ENCODE results near the gene KCTD5. TPM values are rescaled to one million over a fixed set of nuclear protein-coding genes. Genes with fewer than 3 reads are reported as not detected.
"Not testable (repeated sequence)": the region's sequence is repeated elsewhere in the genome, so short reads cannot be mapped to it uniquely, and the experiment has no call there.

The KCTD5 gene
- total and polyA plus RNA-seq, 9 of the 15 experiments (the other 6 are each of a cell fraction or from before 2014, with no cell fraction given): 0.73 to 58.3 (median 32.3) TPM

- H3K9me3 ChIP-seq (replicated peaks; ENCODE audit: control insufficient read depth, insufficient read depth, low read depth, low read length); H3K4me3 ChIP-seq; H4K20me1 ChIP-seq (replicated peaks; ENCODE audit: control insufficient read depth, insufficient read depth, low read length); ATAC-seq; H3K36me3 ChIP-seq (ENCODE audit: control insufficient read depth, insufficient read depth, low read length); H3K9ac ChIP-seq (ENCODE audit: insufficient read depth in 1 of 2, low read depth in 2 of 2, low read length in 2 of 2); H3K27me3 ChIP-seq (ENCODE audit: control insufficient read depth in 2 of 2, insufficient read depth in 2 of 2, low read length in 2 of 2); H3K27ac ChIP-seq (ENCODE audit: extremely low read depth, low read depth, low read length); H3K9me1 ChIP-seq (ENCODE audit: control insufficient read depth, insufficient read depth, low read length); intact Hi-C loops (cut with micrococcal nuclease); BruUV-seq (replicated peaks); CTCF ChIA-PET (ENCODE audit: low intra/inter-chr PET ratio); H2AFZ ChIP-seq (ENCODE audit: low read depth, low read length): not testable (repeated sequence)
- peak in 1 of 4 experiments; percentile 21 for DNase-seq (ENCODE audit: extremely low read depth in 1 of 4, low spot score in 3 of 4)
- 36% methylated on average over 4 of the region's 4 CpGs for WGBS (ENCODE audit: insufficient coverage, low coverage, missing lambda C conversion rate)
- 0 out of 2 replicates have a peak, but pooled peaks have one; percentile 1 for TF ChIP-seq ZNF592 (IDR thresholded peaks at IDR 0.05)
- TF ChIP-seq VEZF1 (CRISPR knock-in tag; IDR thresholded peaks at IDR 0.05): peak; percentile 21
- TF ChIP-seq TFAP4 (CRISPR knock-in tag; IDR thresholded peaks at IDR 0.05; ENCODE audit: borderline replicate concordance): peak; percentile 78; the same call in 1 of the 2 replicates
- TF ChIP-seq ZNF740 (CRISPR knock-in tag; IDR thresholded peaks at IDR 0.05): peak; percentile 68; the same call in 1 of the 2 replicates
- 0 out of 4 replicates have a peak, but pooled peaks of 1 of the 2 experiments have one; percentile 24 for TF ChIP-seq ZNF740 (tag; IDR thresholded peaks at IDR 0.05)
- peak overlapping the region; percentile 49 for H3K4me2 ChIP-seq (ENCODE audit: insufficient read depth, low read length)
- peak; percentile 75 for FAIRE-seq
- in situ Hi-C loops (cut with MboI): loop anchor here (5.0 kb wide), 1 partner anchor 83 kb away; no protein-coding TSS in a partner anchor
- peaks cover 7 to 11% of the 10 kb centered on the region in 2 experiments; a peak in 4 of 5 replicates for H3K4me1 ChIP-seq (replicated peaks in 1 of 2; ENCODE audit: control insufficient read depth in 2 of 2, insufficient read depth in 2 of 2, low read length in 2 of 2)
- H3K79me2 ChIP-seq (ENCODE audit: control insufficient read depth, insufficient read depth, low read length): peaks cover 33% of the 10 kb centered on the region
- POLR2A ChIA-PET: interaction anchor here (1.1 kb wide), 1 partner anchor 78 kb away, joined by 3 read pairs; no protein-coding TSS in a partner anchor
Observed at GRCh38 chr16:2679902-2680301, 2.4 kb upstream of the KCTD5 start.
